DOHH2 (cell line): ENCODE data around the gene CLEC18C.

ENCODE experiments used
- H3F3A ChIP-seq: fragments of 200-600 bp; sonication (generic), shearing (Covaris generic); 2 replicates; pipeline ENCODE4 v1.6.0; 2016; ENCODE audit warnings: antibody characterized with exemption, mild to moderate bottlenecking; ENCODE audit not compliant: control insufficient read depth, insufficient read depth
- H3K27ac ChIP-seq: fragments of 200-600 bp; sonication (generic); 2 replicates; pipeline ENCODE4 v1.5.1; 2014; ENCODE audit warnings: low read depth, mild to moderate bottlenecking, low read length, moderate library complexity
- H3K27me3 ChIP-seq: fragments of 200-600 bp; sonication (generic); 2 replicates; pipeline ENCODE4 v1.6.1; 2014; ENCODE audit warnings: mild to moderate bottlenecking, low read length, mixed read lengths; ENCODE audit not compliant: control insufficient read depth
- H3K36me3 ChIP-seq: fragments of 200-600 bp; sonication (generic); 2 replicates; pipeline ENCODE4 v1.6.1; 2014; ENCODE audit warnings: mild to moderate bottlenecking, low read length, moderate library complexity, mixed read lengths; ENCODE audit not compliant: control insufficient read depth
- H3K4me1 ChIP-seq: fragments of 200-600 bp; sonication (generic); 2 replicates; pipeline ENCODE4 v1.6.1; 2014; ENCODE audit warnings: mild to moderate bottlenecking, low read length, mixed read lengths; ENCODE audit not compliant: control insufficient read depth
- H3K4me2 ChIP-seq: fragments of 200-600 bp; sonication (generic); 2 replicates; pipeline ENCODE4 v1.6.0; 2014; ENCODE audit warnings: mild to moderate bottlenecking, low read length, moderate library complexity
- H3K4me3 ChIP-seq: fragments of 200-600 bp; sonication (generic); 2 replicates; pipeline ENCODE4 v1.5.1; 2014; ENCODE audit warnings: mild to moderate bottlenecking, low read length, mixed read lengths
- H3K79me2 ChIP-seq: fragments of 200-600 bp; sonication (generic); 2 replicates; pipeline ENCODE4 v1.6.1; 2014; ENCODE audit warnings: mild to moderate bottlenecking, low read length, mixed read lengths; ENCODE audit not compliant: control insufficient read depth
- H3K9me2 ChIP-seq: fragments of 200-600 bp; sonication (generic); replicated peaks from 2 replicates; pipeline ENCODE4 v1.6.1; 2014; ENCODE audit warnings: mild to moderate bottlenecking, low read length, mixed read lengths; ENCODE audit not compliant: control insufficient read depth
- H3K9me3 ChIP-seq: fragments of 200-600 bp; sonication (generic); 2 replicates; pipeline ENCODE4 v1.6.1; 2014; ENCODE audit warnings: antibody characterized with exemption, low read length, mixed read lengths; ENCODE audit not compliant: control insufficient read depth, insufficient read depth
- H4K20me1 ChIP-seq: fragments of 200-600 bp; sonication (generic); 2 replicates; pipeline ENCODE4 v1.6.0; 2014; ENCODE audit warnings: low read depth, mild to moderate bottlenecking, antibody characterized with exemption, low read length, moderate library complexity; ENCODE audit not compliant: control insufficient read depth, insufficient read depth
- CTCF ChIP-seq: fragments of 200-600 bp; sonication (generic); IDR thresholded peaks from one replicate; pipeline ENCODE4 v1.5.1; 2014; ENCODE audit warnings: antibody characterized with exemption, mild to moderate bottlenecking, low read depth, low read length; ENCODE audit not compliant: poor library complexity, severe bottlenecking
- EZH2phosphoT487 ChIP-seq: fragments of 200-600 bp; sonication (generic); IDR thresholded peaks from 2 replicates; pipeline ENCODE4 v1.6.1; 2017; ENCODE audit warnings: borderline replicate concordance, mild to moderate bottlenecking, antibody characterized with exemption, low read length, moderate library complexity, mixed read lengths

The CLEC18C gene

DNA sequence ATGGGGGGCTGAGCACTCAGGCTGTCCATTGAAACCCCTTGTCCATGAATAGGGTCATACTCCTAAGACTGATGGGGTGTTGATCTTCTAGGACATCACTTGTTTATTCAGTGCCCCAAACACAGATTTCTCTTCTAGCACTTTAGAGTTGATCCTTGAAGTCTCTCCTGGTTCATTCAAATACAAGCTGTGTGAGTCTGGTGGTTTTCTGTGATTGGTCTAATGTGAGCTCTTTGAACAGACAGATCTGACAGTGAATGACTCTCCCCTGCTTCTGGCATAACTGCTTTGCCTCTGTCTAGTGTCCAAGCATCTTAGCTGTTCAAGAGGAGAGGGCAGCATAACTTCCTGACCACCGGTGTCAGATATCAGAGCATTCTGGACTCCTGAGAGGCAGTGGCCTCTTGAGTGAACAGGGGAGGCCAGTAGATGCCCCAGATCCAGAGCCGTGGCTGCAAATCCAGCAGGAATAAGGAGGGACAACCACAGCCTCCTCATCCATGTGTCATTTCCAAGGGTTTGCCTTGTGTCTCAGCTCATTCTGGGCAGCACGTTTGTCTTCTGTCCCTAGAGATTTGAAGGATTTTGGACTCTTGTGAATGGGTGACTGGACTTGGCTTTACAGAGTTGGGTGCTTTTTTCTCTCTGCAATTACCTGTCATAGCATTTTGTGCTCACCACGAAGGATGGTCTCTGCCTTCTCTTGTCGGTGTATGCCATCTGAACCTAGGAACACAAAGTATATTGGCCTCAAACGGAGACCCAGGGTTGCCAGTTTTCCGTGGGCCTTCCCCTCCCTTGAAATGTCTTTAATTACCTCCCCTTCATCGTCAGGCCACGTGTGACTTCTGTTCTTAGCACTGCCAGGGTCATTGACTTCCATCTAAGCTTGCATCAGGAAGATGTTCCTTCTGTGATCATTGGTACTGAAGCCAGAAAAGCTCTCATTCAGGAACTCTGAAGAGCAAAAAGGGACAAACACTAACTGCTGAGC is 13.9 kb upstream of the CLEC18C start:
- H3K4me1 ChIP-seq = no peaks in the 10 kb centered on the region
- peaks cover 72% of the 10 kb centered on the region for H3K36me3 ChIP-seq

DNA sequence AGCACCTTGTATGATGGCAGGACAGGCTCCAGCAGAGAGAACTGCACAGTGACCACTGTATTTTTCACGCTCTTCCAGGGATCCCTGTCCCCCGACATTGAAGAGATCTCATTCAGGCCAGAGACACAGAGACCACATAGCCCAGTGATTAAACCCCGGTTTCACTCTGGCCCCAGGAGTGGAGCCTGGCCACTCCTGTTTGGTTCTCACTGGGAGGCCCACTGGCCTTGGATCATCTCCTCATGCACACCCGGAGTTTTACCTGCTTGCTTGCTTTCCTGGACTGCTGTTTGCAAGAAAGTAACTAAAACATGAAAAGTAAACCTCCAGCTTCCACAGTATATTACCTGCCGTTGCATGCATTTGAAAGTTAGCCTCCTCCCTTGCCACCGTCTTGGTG is 13.2 kb upstream of the CLEC18C start:
- Histone ChIP-seq H3K9me2 (no peaks in the 10 kb centered on the region), H3K4me1 (no peaks in the 10 kb centered on the region), H3F3A (no peaks in the 10 kb centered on the region), H3K79me2 (no peaks in the 10 kb centered on the region), H3K9me3 (no peaks in the 10 kb centered on the region), H3K4me3 (no peak overlapping the region), H3K4me2 (no peak overlapping the region), H3K36me3 (peaks cover 68% of the 10 kb centered on the region), H3K27ac (no peak overlapping the region), H3K27me3 (no peaks in the 10 kb centered on the region), H4K20me1 (peaks cover 8% of the 10 kb centered on the region; the same call in 1 of the 2 replicates)
- TF ChIP-seq CTCF (no peak), EZH2phosphoT487 (no peak)

More for the DNA sequence above, 13.9 kb upstream of the CLEC18C start:
- TF ChIP-seq CTCF (no peak), EZH2phosphoT487 (no peak)
- Histone ChIP-seq H3K4me3 (no peak overlapping the region), H3K9me3 (no peaks in the 10 kb centered on the region), H3F3A (no peaks in the 10 kb centered on the region), H4K20me1 (peaks cover 8% of the 10 kb centered on the region; the same call in 1 of the 2 replicates), H3K79me2 (no peaks in the 10 kb centered on the region), H3K4me2 (no peak overlapping the region), H3K27ac (no peak overlapping the region), H3K9me2 (no peaks in the 10 kb centered on the region), H3K27me3 (no peaks in the 10 kb centered on the region)

DNA sequence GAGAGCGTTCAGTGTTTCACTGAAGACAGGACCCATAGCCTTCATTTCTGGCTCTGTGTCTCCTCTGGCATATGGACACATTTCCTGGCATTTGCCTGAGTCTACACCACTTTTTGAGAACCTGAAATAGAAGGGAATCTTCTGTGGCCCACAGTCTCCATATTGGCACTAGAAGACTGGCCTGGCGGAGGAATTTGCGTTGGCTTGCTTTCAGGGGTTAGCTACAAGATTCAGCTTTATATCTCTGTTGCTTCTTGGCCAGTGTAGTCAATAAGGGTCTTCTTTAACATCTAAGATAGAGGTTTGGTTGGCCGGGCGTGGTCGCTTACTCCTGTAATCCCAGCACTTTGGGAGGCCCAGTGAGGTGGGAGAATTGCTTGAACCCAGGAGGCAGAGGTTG is 12.8 kb upstream of the CLEC18C start:
- peaks cover 8% of the 10 kb centered on the region; the same call in 1 of the 2 replicates for H4K20me1 ChIP-seq
- H3K27me3 ChIP-seq = no peaks in the 10 kb centered on the region
- H3K27ac ChIP-seq = no peak overlapping the region
- H3K79me2 ChIP-seq = no peaks in the 10 kb centered on the region
- H3K9me3 ChIP-seq = no peaks in the 10 kb centered on the region
- no peaks in the 10 kb centered on the region for H3K4me1 ChIP-seq
- H3K36me3 ChIP-seq = peaks cover 65% of the 10 kb centered on the region
- no peaks in the 10 kb centered on the region for H3K9me2 ChIP-seq
- no peaks in the 10 kb centered on the region for H3F3A ChIP-seq
- no peak overlapping the region for H3K4me2 ChIP-seq
- H3K4me3 ChIP-seq = no peak overlapping the region
- TF ChIP-seq CTCF (no peak), EZH2phosphoT487 (no peak)
